HEK293 (cell line): ENCODE measurements around the gene ZFAND3.

Source experiments
- CTCF ChIA-PET: fragments of 350-600 bp; formaldehyde crosslinking; extraction: SDS; loops from one replicate; lab custom pipeline; 2021; ENCODE audit warnings: antibody characterized with exemption; lab: Yijun Ruan, JAX
- POLR2A ChIA-PET: fragments of 300-600 bp; formaldehyde crosslinking; extraction: SDS; loops from one replicate; lab custom pipeline; 2020; ENCODE audit warnings: antibody characterized with exemption, inconsistent platforms; lab: Yijun Ruan, JAX
- H3K27ac ChIP-seq: fragments of 200-500 bp; sonication (Bioruptor generic); 2 replicates; pipeline ENCODE4 v1.5.1; 2014; ENCODE audit warnings: low read depth, low read length, control low read depth, inconsistent platforms; ENCODE audit errors: extremely low read depth
- H3K36me3 ChIP-seq, 2 experiments: fragments of 200-500 bp in 1 of 2; sonication (Bioruptor generic) in 1 of 2; 1 replicate in 1 of 2; 2 replicates in 1 of 2; pipeline ENCODE4 v1.5.1; 2014 to 2017; ENCODE audit warnings: inconsistent platforms in 2 of 2, low read length in 2 of 2; ENCODE audit not compliant: control insufficient read depth in 2 of 2, insufficient read depth in 1 of 2
- H3K4me1 ChIP-seq: fragments of 200-500 bp; sonication (Bioruptor generic); 2 replicates; pipeline ENCODE4 v1.5.1; 2014; ENCODE audit warnings: mild to moderate bottlenecking, low read length, inconsistent platforms; ENCODE audit not compliant: control insufficient read depth, insufficient read depth
- H3K4me3 ChIP-seq: 2 replicates; pipeline ENCODE4 v1.5.1; 2011; ENCODE audit warnings: low read depth, mild to moderate bottlenecking, control low read depth, low read length, moderate library complexity
- H3K9me3 ChIP-seq: fragments of 200-500 bp; sonication (Bioruptor generic); 2 replicates; pipeline ENCODE4 v1.5.1; 2014; ENCODE audit warnings: low read depth, low read length, inconsistent platforms; ENCODE audit not compliant: control insufficient read depth, insufficient read depth
- INSM2 ChIP-seq: fragments of 450-650 bp; formaldehyde crosslinking; IDR thresholded peaks from 2 replicates; pipeline ENCODE4 v1.5.1; 2016; ENCODE audit warnings: missing biosample characterization, missing genetic modification characterization
- KLF7 ChIP-seq: fragments of 450-650 bp; formaldehyde crosslinking; IDR thresholded peaks from 2 replicates; pipeline ENCODE4 v1.5.1; 2016; ENCODE audit warnings: missing biosample characterization, missing genetic modification characterization, borderline replicate concordance
- MYNN ChIP-seq: fragments of 450-650 bp; formaldehyde crosslinking; IDR thresholded peaks from 2 replicates; pipeline ENCODE4 v1.5.1; 2016; ENCODE audit warnings: missing biosample characterization, missing genetic modification characterization, borderline replicate concordance
- ZBTB17 ChIP-seq: fragments of 450-650 bp; formaldehyde crosslinking; IDR thresholded peaks from 2 replicates; pipeline ENCODE4 v1.5.1; 2016; ENCODE audit warnings: missing biosample characterization, missing genetic modification characterization
- ZNF132 ChIP-seq: fragments of 450-650 bp; formaldehyde crosslinking; IDR thresholded peaks from 2 replicates; pipeline ENCODE4 v1.5.1; 2017; ENCODE audit warnings: missing biosample characterization, missing genetic modification characterization, borderline replicate concordance
- ZNF146 ChIP-seq: fragments of 450-650 bp; formaldehyde crosslinking; IDR thresholded peaks from 2 replicates; pipeline ENCODE4 v1.5.1; 2016; ENCODE audit warnings: missing biosample characterization, missing genetic modification characterization
- ZNF202 ChIP-seq: fragments of 450-650 bp; formaldehyde crosslinking; IDR thresholded peaks from 2 replicates; pipeline ENCODE4 v1.5.1; 2016; ENCODE audit warnings: missing biosample characterization, missing genetic modification characterization, borderline replicate concordance
- ZNF211 ChIP-seq: fragments of 450-650 bp; formaldehyde crosslinking; IDR thresholded peaks from 2 replicates; pipeline ENCODE4 v1.5.1; 2016; ENCODE audit warnings: low read depth, missing biosample characterization, missing genetic modification characterization
- ZNF214 ChIP-seq: fragments of 450-650 bp; formaldehyde crosslinking; IDR thresholded peaks from 2 replicates; pipeline ENCODE4 v1.5.1; 2017; ENCODE audit warnings: missing biosample characterization, mild to moderate bottlenecking, missing genetic modification characterization, borderline replicate concordance
- ZNF239 ChIP-seq: fragments of 450-650 bp; formaldehyde crosslinking; IDR thresholded peaks from 2 replicates; pipeline ENCODE4 v1.5.1; 2016; ENCODE audit warnings: missing biosample characterization, missing genetic modification characterization
- ZNF274 ChIP-seq, 2 experiments: fragments of 200-500 bp in 1 of 2; fragments of 450-650 bp in 1 of 2; sonication (Bioruptor generic) in 1 of 2; formaldehyde crosslinking in 1 of 2; IDR thresholded peaks; 2 replicates each; pipeline versions ENCODE4 v1.5.1 to v1.6.1; 2014 to 2016; ENCODE audit warnings: borderline replicate concordance in 1 of 2, inconsistent platforms in 1 of 2, low read length in 1 of 2, missing biosample characterization in 1 of 2, missing genetic modification characterization in 1 of 2
- ZNF341 ChIP-seq: fragments of 450-650 bp; formaldehyde crosslinking; IDR thresholded peaks from 2 replicates; pipeline ENCODE4; 2016; ENCODE audit warnings: low read depth, missing biosample characterization, missing genetic modification characterization
- ZNF398 ChIP-seq: fragments of 450-650 bp; formaldehyde crosslinking; IDR thresholded peaks from 2 replicates; pipeline ENCODE4 v1.5.1; 2017; ENCODE audit warnings: missing biosample characterization, missing genetic modification characterization
- ZNF600 ChIP-seq: fragments of 450-650 bp; formaldehyde crosslinking; IDR thresholded peaks from 2 replicates; pipeline ENCODE4 v1.5.1; 2016; ENCODE audit warnings: missing biosample characterization, missing genetic modification characterization
- ZNF76 ChIP-seq: fragments of 450-650 bp; formaldehyde crosslinking; IDR thresholded peaks from 2 replicates; pipeline ENCODE4; 2016; ENCODE audit warnings: low read depth, missing biosample characterization, missing genetic modification characterization, borderline replicate concordance
- ZNF785 ChIP-seq: fragments of 450-650 bp; formaldehyde crosslinking; IDR thresholded peaks from 2 replicates; pipeline ENCODE4 v1.5.1; 2016; ENCODE audit warnings: missing biosample characterization, missing genetic modification characterization
- TF ChIP-seq, protein P1 (sequence below): fragments of 450-650 bp; formaldehyde crosslinking; IDR thresholded peaks from 2 replicates; pipeline ENCODE4 v1.5.1; 2016; ENCODE audit warnings: missing biosample characterization, missing genetic modification characterization
- TF ChIP-seq, protein P2 (sequence below): fragments of 450-650 bp; formaldehyde crosslinking; IDR thresholded peaks from 2 replicates; pipeline ENCODE4 v1.5.1; 2016; ENCODE audit warnings: missing biosample characterization, missing genetic modification characterization
- TF ChIP-seq, protein P3 (sequence below): fragments of 450-650 bp; formaldehyde crosslinking; IDR thresholded peaks from 2 replicates; pipeline ENCODE4 v1.5.1; 2017; ENCODE audit warnings: missing biosample characterization, missing genetic modification characterization

The ZFAND3 gene

DNA sequence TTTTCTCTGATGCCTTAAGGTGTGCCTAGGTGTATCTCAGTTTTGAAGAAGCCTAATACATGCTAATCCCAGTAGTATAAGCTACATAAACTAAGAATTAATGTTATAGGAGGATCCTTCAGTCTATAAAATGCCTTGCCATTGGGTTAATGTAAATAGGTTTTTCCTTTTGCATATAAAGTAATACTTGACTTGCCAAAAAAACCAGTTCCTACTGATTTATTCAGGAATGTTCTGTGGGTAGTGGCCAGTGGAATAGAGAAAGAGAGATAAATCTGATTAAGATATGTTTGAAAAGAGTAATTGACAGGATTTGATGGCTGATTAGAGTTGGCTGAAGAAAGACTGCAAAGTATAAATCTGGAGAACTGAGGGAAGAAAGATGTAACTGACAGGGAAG, 273.4 kb downstream of the ZFAND3 start (continued):
- no peak for TF ChIP-seq INSM2 (tag by site-specific recombination)

DNA sequence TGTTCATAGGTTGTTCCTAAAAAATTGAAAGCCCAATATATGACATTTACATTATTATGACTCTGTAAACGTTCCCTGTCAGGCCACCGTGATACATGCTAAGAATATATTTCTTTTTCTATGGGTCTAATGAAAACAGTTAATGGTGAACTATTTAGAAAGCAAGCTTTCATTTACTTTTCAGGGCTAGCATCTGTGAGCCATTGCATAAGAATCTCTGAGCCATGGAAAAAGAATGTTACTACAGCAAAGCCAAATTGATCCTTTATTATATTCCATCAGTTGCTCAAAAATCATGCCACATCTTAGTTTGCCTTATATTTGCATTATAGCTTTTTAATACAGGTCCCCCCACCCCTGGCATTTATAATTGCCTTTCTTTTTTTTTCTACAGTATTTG, 275.5 kb downstream of the ZFAND3 start:
- ChIA-PET POLR2A (no interaction called here), CTCF (no interaction called here)
- Histone ChIP-seq H3K36me3 (no peaks in the 10 kb centered on the region), H3K4me3 (no peak overlapping the region), H3K9me3 (no peaks in the 10 kb centered on the region), H3K27ac (no peak overlapping the region), H3K4me1 (peaks cover 3% of the 10 kb centered on the region; the same call in 1 of the 2 replicates)
- no peak for TF ChIP-seq ZBTB17 (tag by site-specific recombination)

DNA sequence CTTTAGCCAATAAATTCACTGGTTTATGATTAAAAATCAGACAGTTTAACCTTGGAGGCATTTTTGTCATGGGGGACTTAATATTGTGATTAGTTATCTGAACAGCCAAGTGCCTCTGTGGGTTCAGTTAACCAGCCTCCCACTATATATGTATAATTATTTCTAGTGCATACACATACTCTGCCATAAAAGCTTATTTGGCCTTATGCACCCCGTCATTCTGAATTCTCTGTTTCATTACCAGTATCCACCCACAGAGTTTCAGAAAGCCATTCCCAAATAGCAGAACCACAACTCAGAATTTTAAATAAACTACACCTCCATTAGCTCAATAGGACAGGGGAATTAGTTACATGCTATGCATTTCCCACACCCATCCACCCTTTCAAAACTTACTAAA, 279.7 kb downstream of the ZFAND3 start:
- H3K36me3 ChIP-seq = no peaks in the 10 kb centered on the region
- H3K4me1 ChIP-seq = no peaks in the 10 kb centered on the region
- POLR2A ChIA-PET = no interaction called here
- H3K27ac ChIP-seq = no peak overlapping the region
- CTCF ChIA-PET = interaction anchor here (0.5 to 0.6 kb wide), 2 partner anchors 92 to 397 kb away, joined by 3 read pairs; no protein-coding TSS in a partner anchor
- TF ChIP-seq ZNF211 = no peak
- no peak for TF ChIP-seq ZNF146 (tag by site-specific recombination)
- no peak for TF ChIP-seq ZNF785
- TF ChIP-seq, protein P1, sequence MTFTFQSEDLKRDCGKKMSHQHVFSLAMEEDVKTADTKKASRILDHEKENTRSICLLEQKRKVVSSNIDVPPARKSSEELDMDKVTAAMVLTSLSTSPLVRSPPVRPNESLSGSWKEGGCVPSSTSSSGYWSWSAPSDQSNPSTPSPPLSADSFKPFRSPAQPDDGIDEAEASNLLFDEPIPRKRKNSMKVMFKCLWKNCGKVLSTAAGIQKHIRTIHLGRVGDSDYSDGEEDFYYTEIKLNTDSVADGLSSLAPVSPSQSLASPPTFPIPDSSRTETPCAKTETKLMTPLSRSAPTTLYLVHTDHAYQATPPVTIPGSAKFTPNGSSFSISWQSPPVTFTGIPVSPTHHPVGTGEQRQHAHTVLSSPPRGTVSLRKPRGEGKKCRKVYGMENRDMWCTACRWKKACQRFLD (tag by site-specific recombination) = no peak
- TF ChIP-seq ZNF341 (tag by site-specific recombination) = no peak
- TF ChIP-seq ZNF76 (tag by site-specific recombination) = no peak
- no peak for TF ChIP-seq ZNF214 (tag by site-specific recombination)
- TF ChIP-seq ZNF132 (tag by site-specific recombination) = no peak
- TF ChIP-seq, protein P2, sequence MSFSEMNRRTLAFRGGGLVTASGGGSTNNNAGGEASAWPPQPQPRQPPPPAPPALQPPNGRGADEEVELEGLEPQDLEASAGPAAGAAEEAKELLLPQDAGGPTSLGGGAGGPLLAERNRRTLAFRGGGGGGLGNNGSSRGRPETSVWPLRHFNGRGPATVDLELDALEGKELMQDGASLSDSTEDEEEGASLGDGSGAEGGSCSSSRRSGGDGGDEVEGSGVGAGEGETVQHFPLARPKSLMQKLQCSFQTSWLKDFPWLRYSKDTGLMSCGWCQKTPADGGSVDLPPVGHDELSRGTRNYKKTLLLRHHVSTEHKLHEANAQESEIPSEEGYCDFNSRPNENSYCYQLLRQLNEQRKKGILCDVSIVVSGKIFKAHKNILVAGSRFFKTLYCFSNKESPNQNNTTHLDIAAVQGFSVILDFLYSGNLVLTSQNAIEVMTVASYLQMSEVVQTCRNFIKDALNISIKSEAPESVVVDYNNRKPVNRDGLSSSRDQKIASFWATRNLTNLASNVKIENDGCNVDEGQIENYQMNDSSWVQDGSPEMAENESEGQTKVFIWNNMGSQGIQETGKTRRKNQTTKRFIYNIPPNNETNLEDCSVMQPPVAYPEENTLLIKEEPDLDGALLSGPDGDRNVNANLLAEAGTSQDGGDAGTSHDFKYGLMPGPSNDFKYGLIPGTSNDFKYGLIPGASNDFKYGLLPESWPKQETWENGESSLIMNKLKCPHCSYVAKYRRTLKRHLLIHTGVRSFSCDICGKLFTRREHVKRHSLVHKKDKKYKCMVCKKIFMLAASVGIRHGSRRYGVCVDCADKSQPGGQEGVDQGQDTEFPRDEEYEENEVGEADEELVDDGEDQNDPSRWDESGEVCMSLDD = no peak
- TF ChIP-seq ZNF600 (tag by site-specific recombination) = no peak
- TF ChIP-seq MYNN = no peak
- no peak for TF ChIP-seq ZNF239 (tag by site-specific recombination)
- no peak for TF ChIP-seq ZNF398 (tag by site-specific recombination)
- TF ChIP-seq ZNF202 (tag by site-specific recombination) = no peak
- TF ChIP-seq, protein P3, sequence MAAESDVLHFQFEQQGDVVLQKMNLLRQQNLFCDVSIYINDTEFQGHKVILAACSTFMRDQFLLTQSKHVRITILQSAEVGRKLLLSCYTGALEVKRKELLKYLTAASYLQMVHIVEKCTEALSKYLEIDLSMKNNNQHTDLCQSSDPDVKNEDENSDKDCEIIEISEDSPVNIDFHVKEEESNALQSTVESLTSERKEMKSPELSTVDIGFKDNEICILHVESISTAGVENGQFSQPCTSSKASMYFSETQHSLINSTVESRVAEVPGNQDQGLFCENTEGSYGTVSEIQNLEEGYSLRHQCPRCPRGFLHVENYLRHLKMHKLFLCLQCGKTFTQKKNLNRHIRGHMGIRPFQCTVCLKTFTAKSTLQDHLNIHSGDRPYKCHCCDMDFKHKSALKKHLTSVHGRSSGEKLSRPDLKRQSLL (tag by site-specific recombination) = no peak
- TF ChIP-seq ZNF274 (IDR thresholded peaks at IDR 0.05; ENCODE audit: low read length) = no peak
- no peak for TF ChIP-seq ZNF274 (tag by site-specific recombination; IDR thresholded peaks at IDR 0.05; ENCODE audit: borderline replicate concordance)
- no peak for TF ChIP-seq KLF7 (tag by site-specific recombination)
- H3K9me3 ChIP-seq = no peaks in the 10 kb centered on the region
- no peak overlapping the region for H3K4me3 ChIP-seq
